CD14-positive monocyte (primary cell): ENCODE data around the gene RBFOX2. TPM values are rescaled to one million over a fixed set of nuclear protein-coding genes. Genes with fewer than 3 reads are reported as not detected.

Source experiments
- DNase-seq, 3 donors: peaks; one replicate each; pipeline ENCODE4 v3.0.0-alpha.2; 2011 to 2022
- H2AFZ ChIP-seq: 2 replicates; pipeline ENCODE4 v1.6.0; 2012; ENCODE audit warnings: mild to moderate bottlenecking, low read depth, low read length, inconsistent platforms; ENCODE audit not compliant: insufficient read depth, poor library complexity, severe bottlenecking
- H3K27ac ChIP-seq, 2 donors: 1 replicate in 1 of 2; 2 replicates in 1 of 2; pipeline ENCODE4 v1.5.1; 2012 to 2013; ENCODE audit warnings: low read length in 2 of 2, control low read depth in 1 of 2, inconsistent platforms in 1 of 2, low read depth in 1 of 2, mild to moderate bottlenecking in 1 of 2
- H3K27me3 ChIP-seq, 2 donors: one replicate each; pipeline versions ENCODE4 v1.6.0 to v1.6.1; 2011 to 2013; ENCODE audit warnings: low read length in 2 of 2; ENCODE audit not compliant: control insufficient read depth in 2 of 2, insufficient read depth in 2 of 2
- H3K36me3 ChIP-seq, 2 donors: replicated peaks in 1 of 2; 1 replicate in 1 of 2; 2 replicates in 1 of 2; pipeline versions ENCODE4 v1.5.1 to v1.6.1; 2012 to 2013; ENCODE audit warnings: low read length in 2 of 2, control low read depth in 1 of 2, inconsistent platforms in 1 of 2, mild to moderate bottlenecking in 1 of 2; ENCODE audit not compliant: insufficient read depth in 2 of 2, control insufficient read depth in 1 of 2
- H3K4me1 ChIP-seq, 2 donors: 1 replicate in 1 of 2; 2 replicates in 1 of 2; pipeline versions ENCODE4 v1.5.1 to v1.6.1; 2012 to 2013; ENCODE audit warnings: low read length in 2 of 2, control low read depth in 1 of 2, inconsistent platforms in 1 of 2, mild to moderate bottlenecking in 1 of 2, moderate library complexity in 1 of 2; ENCODE audit not compliant: insufficient read depth in 2 of 2, control insufficient read depth in 1 of 2
- H3K4me2 ChIP-seq: replicated peaks from 2 replicates; pipeline ENCODE3; 2012; ENCODE audit warnings: low read length, moderate library complexity, mild to moderate bottlenecking; ENCODE audit not compliant: poor library complexity, severe bottlenecking; ENCODE audit errors: extremely low read depth
- H3K4me3 ChIP-seq, 3 experiments: fragments of 200-600 bp in 1 of 3; sonication (generic) in 1 of 3; replicated peaks in 1 of 3; 1 replicate in 2 of 3; 2 replicates in 1 of 3; pipeline ENCODE4 v1.5.1; 2011 to 2013; ENCODE audit warnings: low read length in 3 of 3, mild to moderate bottlenecking in 3 of 3, control low read depth in 2 of 3, low read depth in 2 of 3, inconsistent platforms in 1 of 3, moderate library complexity in 1 of 3
- H3K79me2 ChIP-seq: 2 replicates; pipeline ENCODE4 v1.6.0; 2012; ENCODE audit warnings: mild to moderate bottlenecking, control low read depth, inconsistent platforms, low read length, moderate library complexity; ENCODE audit not compliant: insufficient read depth
- H3K9ac ChIP-seq: 2 replicates; pipeline ENCODE4 v1.6.0; 2017; ENCODE audit warnings: low read length, mild to moderate bottlenecking; ENCODE audit not compliant: insufficient read depth, poor library complexity, severe bottlenecking
- H3K9me3 ChIP-seq, 2 donors: replicated peaks in 1 of 2; 1 replicate in 1 of 2; 2 replicates in 1 of 2; pipeline versions ENCODE4 v1.5.1 to v1.6.1; 2012 to 2013; ENCODE audit warnings: low read length in 2 of 2, control low read depth in 1 of 2; ENCODE audit not compliant: control insufficient read depth in 1 of 2, insufficient read depth in 1 of 2
- H4K20me1 ChIP-seq: 2 replicates; pipeline ENCODE4 v1.6.0; 2012; ENCODE audit warnings: mild to moderate bottlenecking, low read length, control low read depth, moderate library complexity; ENCODE audit not compliant: insufficient read depth
- H3K27ac Mint-ChIP-seq, 7 donors: one replicate each; pipeline ENCODE4 v1.8.0; 2020; ENCODE audit warnings: mild to moderate bottlenecking in 7 of 7, mixed read lengths in 7 of 7, moderate library complexity in 6 of 7, inconsistent platforms in 2 of 7
- H3K27me3 Mint-ChIP-seq, 3 donors: one replicate each; pipeline ENCODE4 v1.8.0; 2021 to 2022; ENCODE audit warnings: low read depth in 3 of 3, mild to moderate bottlenecking in 3 of 3, mixed read lengths in 3 of 3, moderate library complexity in 3 of 3, inconsistent platforms in 1 of 3
- H3K36me3 Mint-ChIP-seq, 2 donors: one replicate each; pipeline ENCODE4 v1.8.0; 2020; ENCODE audit warnings: mixed read lengths in 2 of 2, inconsistent platforms in 1 of 2, mild to moderate bottlenecking in 1 of 2
- H3K4me1 Mint-ChIP-seq: one replicate; pipeline ENCODE4 v1.8.0; 2020; ENCODE audit warnings: mild to moderate bottlenecking, mixed read lengths
- H3K4me3 Mint-ChIP-seq, 2 donors: one replicate each; pipeline ENCODE4 v1.8.0; 2020; ENCODE audit warnings: mild to moderate bottlenecking in 2 of 2, mixed read lengths in 2 of 2, moderate library complexity in 1 of 2
- H3K9me3 Mint-ChIP-seq, 7 donors: one replicate each; pipeline ENCODE4 v1.8.0; 2020 to 2022; ENCODE audit warnings: mixed read lengths in 7 of 7, mild to moderate bottlenecking in 6 of 7, moderate library complexity in 6 of 7, inconsistent platforms in 2 of 7
- CTCF ChIP-seq: fragments of 200-600 bp; IDR thresholded peaks from one replicate; pipeline ENCODE4 v1.8.0; 2022; ENCODE audit warnings: antibody characterized with exemption, mild to moderate bottlenecking
- WGBS: methylation state at CpG from one replicate; pipeline ENCODE4 v1.1.5; 2013; ENCODE audit warnings: missing lambda C conversion rate; ENCODE audit not compliant: insufficient coverage; 5-methylcytosine and 5-hydroxymethylcytosine counted together
- intact Hi-C, 2 donors: fragments of 100-400 bp; cut with micrococcal nuclease; formaldehyde crosslinking; loops; one replicate each; pipeline versions ENCODE4 v1.15.0 to v1.15.1; 2023
- polyA plus RNA-seq, 3 donors: library from polyadenylated mRNA; depleted of rRNA in 1 of 3; unstranded in 2 of 3; stranded (reverse) in 1 of 3; fragments of 300-500 nt in 2 of 3; fragments of >200 nt in 1 of 3; fragmentation: Illumina TruSeq in 2 of 3; gene quantifications; 1 replicate in 2 of 3; 2 replicates in 1 of 3; pipeline ENCODE4 v1.2.3, GENCODE V29; 2012 to 2021

RBFOX2 gene
- polyA plus RNA-seq, 3 donors: not detected

- WGBS: no CpG with 5 or more reads among the region's 5 CpGs
- H3K36me3 ChIP-seq: no peaks in the 10 kb centered on the region
- Mint-ChIP-seq H3K27me3 (no peaks in the 10 kb centered on the region), H3K36me3 (no peaks in the 10 kb centered on the region), H3K4me1 (peaks cover 10% of the 10 kb centered on the region), H3K4me3 (peak overlapping the region in 1 of 2 donors; percentile 51), H3K9me3 (no peaks in the 10 kb centered on the region), H3K27ac (peak overlapping the region in 1 of 7 donors; percentile 78)
- intact Hi-C loops: no loop called here
- no peak overlapping the region for H2AFZ ChIP-seq
- no peaks in the 10 kb centered on the region for H3K9me3 ChIP-seq
- peaks cover 4 to 6% of the 10 kb centered on the region in 2 donors for H3K4me1 ChIP-seq
- no peaks in the 10 kb centered on the region for H4K20me1 ChIP-seq
- H3K27me3 ChIP-seq: no peaks in the 10 kb centered on the region
- H3K79me2 ChIP-seq: no peaks in the 10 kb centered on the region
- H3K4me2 ChIP-seq: no peak overlapping the region
- TF ChIP-seq CTCF: no peak
- peak; percentile 10 to 20 (median 17) for DNase-seq
- no peak overlapping the region for H3K4me3 ChIP-seq
- H3K9ac ChIP-seq: no peak overlapping the region
- H3K27ac ChIP-seq: no peak overlapping the region
Observed at GRCh38 chr22:35752006-35752862, 276.4 kb downstream of the RBFOX2 start.

DNA sequence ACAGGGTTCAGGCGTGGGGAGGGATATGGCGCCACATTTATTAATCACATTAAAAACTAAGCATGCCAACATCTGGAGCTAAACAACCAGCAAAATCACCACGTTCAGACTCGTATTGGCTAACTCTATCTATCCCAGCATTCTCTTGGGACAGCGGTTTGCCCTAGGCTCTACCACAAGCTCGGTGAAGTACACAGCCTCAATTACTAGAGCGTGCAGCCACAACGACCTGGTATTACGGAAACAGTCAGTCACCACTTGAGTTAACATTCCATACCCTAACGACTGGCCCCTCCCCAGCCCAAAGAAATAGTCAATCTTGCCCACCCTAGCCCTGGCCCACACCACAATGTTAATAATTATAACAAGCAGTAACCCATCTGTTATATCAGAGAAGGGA, 278.8 kb downstream of the RBFOX2 start:
- Histone ChIP-seq H3K27me3 (no peaks in the 10 kb centered on the region), H3K4me1 (peaks cover 4 to 6% of the 10 kb centered on the region in 2 donors), H3K4me3 (no peak overlapping the region), H4K20me1 (no peaks in the 10 kb centered on the region), H3K4me2 (no peak overlapping the region), H3K9ac (no peak overlapping the region), H3K36me3 (no peaks in the 10 kb centered on the region), H3K27ac (no peak overlapping the region), H3K79me2 (no peaks in the 10 kb centered on the region), H2AFZ (no peak overlapping the region), H3K9me3 (no peaks in the 10 kb centered on the region)
- Mint-ChIP-seq H3K9me3 (no peaks in the 10 kb centered on the region), H3K4me1 (peaks cover 10% of the 10 kb centered on the region), H3K4me3 (no peak overlapping the region), H3K27ac (no peak overlapping the region), H3K36me3 (no peaks in the 10 kb centered on the region), H3K27me3 (no peaks in the 10 kb centered on the region)
- no peak for DNase-seq
- TF ChIP-seq CTCF: no peak
- WGBS: 94% methylated on average over 8 of the region's 10 CpGs
- intact Hi-C loops: no loop called here
